ENCODE results near the gene MDGA2. TPM values are rescaled to one million over a fixed set of nuclear protein-coding genes. Genes with fewer than 3 reads are reported as not detected.

MDGA2 gene
- total and polyA plus RNA-seq, 9 of the 15 experiments (the other 6 are each of a cell fraction or from before 2014, with no cell fraction given): 0.01 to 0.18 (median 0.03) TPM; not detected in 5

DNA sequence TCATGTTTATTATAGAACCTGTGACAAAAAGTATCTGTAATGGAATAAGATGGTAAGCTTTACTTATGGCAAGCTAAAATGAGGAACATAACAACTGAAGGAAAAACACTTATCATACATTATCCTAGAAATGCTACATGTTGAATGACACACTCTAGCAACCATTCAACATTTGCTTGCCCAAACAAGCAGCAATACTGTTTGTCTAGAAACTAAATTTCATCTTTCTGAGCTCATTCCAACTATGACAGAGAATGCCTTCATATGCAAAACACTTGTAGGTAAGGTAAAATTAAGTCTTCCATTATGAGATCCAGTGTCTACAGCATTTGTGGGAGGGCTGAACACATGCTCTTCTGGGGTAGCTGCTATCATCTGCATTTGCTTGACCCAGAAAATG is 108.1 kb downstream of the MDGA2 start:
- Histone ChIP-seq H3K9me3 (replicated peaks; ENCODE audit: control insufficient read depth, insufficient read depth, low read depth, low read length) (no peaks in the 10 kb centered on the region), H3K4me3 (no peak overlapping the region), H3K36me3 (ENCODE audit: control insufficient read depth, insufficient read depth, low read length) (no peaks in the 10 kb centered on the region), H3K9ac (ENCODE audit: insufficient read depth in 1 of 2, low read depth in 2 of 2, low read length in 2 of 2) (no peak overlapping the region), H3K9me1 (ENCODE audit: control insufficient read depth, insufficient read depth, low read length) (no peaks in the 10 kb centered on the region), H3K4me2 (ENCODE audit: insufficient read depth, low read length) (no peak overlapping the region), H4K20me1 (replicated peaks; ENCODE audit: control insufficient read depth, insufficient read depth, low read length) (no peaks in the 10 kb centered on the region), H3K27ac (ENCODE audit: extremely low read depth, low read depth, low read length) (no peak overlapping the region), H3K4me1 (replicated peaks in 1 of 2; ENCODE audit: control insufficient read depth in 2 of 2, insufficient read depth in 2 of 2, low read length in 2 of 2) (no peaks in the 10 kb centered on the region), H3K27me3 (ENCODE audit: control insufficient read depth in 2 of 2, insufficient read depth in 2 of 2, low read length in 2 of 2) (no peaks in the 10 kb centered on the region), H3K79me2 (ENCODE audit: control insufficient read depth, insufficient read depth, low read length) (no peaks in the 10 kb centered on the region), H2AFZ (ENCODE audit: low read depth, low read length) (no peak overlapping the region)
- no peak for DNase-seq (ENCODE audit: extremely low read depth in 1 of 4, low spot score in 3 of 4)
- no TSS peak for BruUV-seq (replicated peaks)
- ATAC-seq: no peak
- in situ Hi-C loops (cut with MboI): no loop called here
- ChIA-PET CTCF (ENCODE audit: low intra/inter-chr PET ratio) (no interaction called here), POLR2A (no interaction called here)
- no peak for FAIRE-seq
- TF ChIP-seq ZNF212 (CRISPR knock-in tag; IDR thresholded peaks at IDR 0.05) (no peak), ZNF644 (tag; IDR thresholded peaks at IDR 0.05; ENCODE audit: low read depth) (no peak), ZNF561 (CRISPR knock-in tag; conservative IDR thresholded peaks at IDR 0.05) (no peak), ZNF407 (IDR thresholded peaks at IDR 0.05; ENCODE audit: low read depth) (no peak), ZNF133 (CRISPR knock-in tag; IDR thresholded peaks at IDR 0.05) (no peak), THRAP3 (IDR thresholded peaks at IDR 0.05; ENCODE audit: borderline replicate concordance) (no peak), HIVEP1 (CRISPR knock-in tag; IDR thresholded peaks at IDR 0.05) (no peak)
- intact Hi-C loops (cut with micrococcal nuclease): no loop called here

Measured in K562 (cell line).